Muscle layer of duodenum (tissue), 2 donors: ENCODE results near the gene SZRD1.

ENCODE experiments used
- H3K27ac ChIP-seq: one replicate; pipeline ENCODE4 v1.7.0; 2013; ENCODE audit warnings: mild to moderate bottlenecking, low read length
- H3K27me3 ChIP-seq: one replicate; pipeline ENCODE4 v1.7.0; 2013; ENCODE audit warnings: low read depth, mild to moderate bottlenecking, control low read depth, low read length
- H3K36me3 ChIP-seq, 2 donors: one replicate each; pipeline ENCODE4 v1.7.0; 2013; ENCODE audit warnings: low read length in 2 of 2, control low read depth in 1 of 2, mild to moderate bottlenecking in 1 of 2; ENCODE audit not compliant: insufficient read depth in 2 of 2, control insufficient read depth in 1 of 2
- H3K4me1 ChIP-seq, 2 donors: one replicate each; pipeline ENCODE4 v1.7.0; 2013; ENCODE audit warnings: low read length in 2 of 2, mild to moderate bottlenecking in 2 of 2, control low read depth in 1 of 2, moderate library complexity in 1 of 2; ENCODE audit not compliant: insufficient read depth in 2 of 2, control insufficient read depth in 1 of 2
- H3K4me3 ChIP-seq, 2 donors: one replicate each; pipeline ENCODE4 v1.7.0; 2013; ENCODE audit warnings: low read length in 2 of 2, low read depth in 1 of 2, mild to moderate bottlenecking in 1 of 2
- H3K9me3 ChIP-seq, 2 donors: one replicate each; pipeline ENCODE4 v1.7.0; 2013; ENCODE audit warnings: low read length in 2 of 2, control low read depth in 1 of 2, mild to moderate bottlenecking in 1 of 2; ENCODE audit not compliant: control insufficient read depth in 1 of 2
- donor health status: healthy.

The SZRD1 gene

DNA sequence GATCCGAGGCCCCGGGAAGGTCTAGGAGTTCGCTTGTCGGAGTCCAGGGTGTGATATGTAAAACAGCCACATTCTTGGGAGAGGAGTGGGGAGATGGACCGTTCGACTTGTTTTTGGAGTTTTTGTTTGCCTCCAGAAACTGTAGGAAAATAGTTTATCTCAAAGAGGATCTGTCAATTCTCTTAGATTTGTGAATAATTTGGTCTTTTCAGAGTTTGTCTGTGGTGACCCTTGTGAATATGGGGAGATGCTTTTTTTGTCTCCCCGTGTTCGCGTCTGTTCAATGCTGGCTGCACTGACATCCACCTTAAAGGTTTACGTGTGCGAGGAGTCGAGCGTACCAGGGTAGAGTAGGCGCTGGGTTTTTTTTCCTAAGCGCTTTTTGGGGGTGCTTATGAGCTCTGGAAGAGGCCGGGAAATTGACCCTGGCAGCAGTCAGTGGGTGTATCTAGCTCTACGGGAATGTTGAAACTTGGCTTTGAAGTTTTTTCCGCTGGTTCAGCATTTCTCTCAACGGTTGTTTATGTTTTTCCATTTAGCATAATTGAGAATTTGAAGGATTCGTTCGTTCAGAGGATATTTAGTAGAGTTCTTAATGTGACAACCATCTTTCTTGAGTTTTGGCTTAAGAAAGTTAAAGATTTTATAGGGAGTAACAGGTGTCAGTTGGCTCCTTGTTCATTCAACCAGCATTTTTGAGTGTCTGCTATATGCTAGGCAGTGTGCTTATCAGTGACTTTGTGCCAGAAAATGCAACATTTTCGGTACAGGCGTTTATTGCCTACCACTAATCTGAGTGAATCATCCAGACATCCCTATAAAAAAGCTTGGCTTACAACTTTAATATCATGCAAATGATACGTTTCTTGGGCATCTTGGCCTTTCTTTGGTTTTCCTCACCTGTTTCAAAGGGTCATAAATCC lies 1.2 kb downstream of the SZRD1 start:
- no peaks in the 10 kb centered on the region for H3K9me3 ChIP-seq
- H3K27me3 ChIP-seq: no peaks in the 10 kb centered on the region
- peaks cover 14 to 24% of the 10 kb centered on the region in 2 donors for H3K4me1 ChIP-seq
- H3K4me3 ChIP-seq: peak overlapping the region; percentile 77 to 85
- H3K36me3 ChIP-seq: peaks cover 0 to 7% of the 10 kb centered on the region in 2 donors
- H3K27ac ChIP-seq: peak overlapping the region; percentile 98

DNA sequence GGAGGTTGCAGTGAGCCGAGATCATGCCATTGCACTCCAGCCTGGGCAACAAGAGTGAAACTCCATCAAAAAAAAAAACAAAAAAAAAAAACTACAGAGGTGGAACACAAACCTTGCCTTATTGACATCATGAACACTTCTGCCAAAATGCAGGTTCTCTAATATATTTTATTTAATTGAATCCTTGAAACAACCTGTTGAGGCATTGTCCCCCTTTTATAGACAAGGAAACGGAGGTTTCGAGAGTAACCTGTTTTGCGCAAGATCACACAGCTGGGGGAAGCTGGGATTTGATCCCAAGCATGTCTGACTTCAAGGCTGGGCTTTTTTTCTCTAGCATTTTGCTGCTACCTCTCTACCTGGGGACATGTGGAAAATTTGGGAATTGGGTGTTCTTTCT lies 2.8 kb downstream of the SZRD1 start:
- no peaks in the 10 kb centered on the region for H3K9me3 ChIP-seq
- H3K27ac ChIP-seq: no peak overlapping the region
- H3K4me3 ChIP-seq: no peak overlapping the region
- peaks cover 0 to 7% of the 10 kb centered on the region in 2 donors for H3K36me3 ChIP-seq
- no peaks in the 10 kb centered on the region for H3K27me3 ChIP-seq
- H3K4me1 ChIP-seq: peaks cover 14 to 35% of the 10 kb centered on the region in 2 donors

DNA sequence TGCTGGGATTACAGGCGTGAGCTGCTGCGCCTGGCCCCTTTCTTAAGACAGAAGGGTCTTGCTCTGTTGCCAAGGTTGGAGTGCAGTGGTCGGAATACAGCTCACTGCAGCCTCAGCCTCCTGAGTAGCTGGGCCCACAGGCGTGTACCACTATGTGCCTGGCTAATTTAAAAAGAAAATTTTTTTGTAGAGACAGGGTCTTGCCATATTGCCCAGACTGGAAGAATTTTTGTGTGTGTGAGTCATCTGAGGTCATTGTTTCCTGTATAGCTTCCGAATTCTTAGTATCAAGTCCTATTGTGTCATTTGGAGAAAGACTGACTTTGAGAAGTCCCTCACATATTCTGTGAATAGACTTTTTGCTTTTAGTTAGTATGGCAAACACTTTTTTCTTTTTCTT lies 4.7 kb downstream of the SZRD1 start:
- Histone ChIP-seq H3K27ac (no peak overlapping the region), H3K4me1 (peaks cover 19 to 53% of the 10 kb centered on the region in 2 donors), H3K27me3 (no peaks in the 10 kb centered on the region), H3K36me3 (peaks cover 0 to 7% of the 10 kb centered on the region in 2 donors), H3K4me3 (no peak overlapping the region), H3K9me3 (no peaks in the 10 kb centered on the region)

DNA sequence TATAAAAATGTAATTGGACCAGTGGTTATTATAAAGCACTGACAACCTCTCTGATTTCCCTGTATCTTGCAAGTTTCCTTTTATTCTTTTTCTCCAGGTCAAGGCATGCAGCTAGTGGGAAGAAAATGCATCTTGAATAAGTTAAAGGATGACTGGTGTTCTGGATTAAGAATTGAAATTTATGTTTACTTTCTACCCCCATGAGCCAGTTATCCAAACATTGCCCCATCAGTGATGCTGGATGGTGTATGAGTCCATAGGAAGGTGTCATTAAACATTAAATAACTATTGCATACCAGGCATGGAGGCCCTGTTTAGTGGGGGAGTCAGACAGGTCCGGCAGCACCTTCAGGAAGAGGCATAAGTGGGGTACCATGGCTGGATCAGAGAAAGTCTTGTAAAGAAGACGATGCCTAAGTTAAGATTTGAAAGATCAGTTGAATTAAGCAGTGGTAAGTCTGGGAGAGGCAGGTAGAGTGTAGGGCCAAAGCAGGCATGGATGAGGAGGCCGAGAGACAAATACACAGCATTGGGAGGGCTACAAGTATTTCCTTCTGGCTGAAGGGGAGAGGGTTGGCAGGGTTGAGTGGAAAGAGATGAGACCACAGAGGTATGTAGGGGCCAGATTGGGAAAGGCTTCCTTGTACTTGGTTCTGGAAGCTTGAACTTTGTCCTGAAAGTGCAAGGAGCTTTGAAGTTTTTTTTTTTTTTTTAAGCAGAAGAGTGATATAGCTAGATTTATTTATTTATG lies 5.7 kb downstream of the SZRD1 start:
- no peak overlapping the region for H3K27ac ChIP-seq
- no peaks in the 10 kb centered on the region for H3K9me3 ChIP-seq
- no peak overlapping the region for H3K4me3 ChIP-seq
- peaks cover 22 to 61% of the 10 kb centered on the region in 2 donors for H3K4me1 ChIP-seq
- H3K27me3 ChIP-seq: no peaks in the 10 kb centered on the region
- peaks cover 0 to under 1% of the 10 kb centered on the region in 2 donors for H3K36me3 ChIP-seq

DNA sequence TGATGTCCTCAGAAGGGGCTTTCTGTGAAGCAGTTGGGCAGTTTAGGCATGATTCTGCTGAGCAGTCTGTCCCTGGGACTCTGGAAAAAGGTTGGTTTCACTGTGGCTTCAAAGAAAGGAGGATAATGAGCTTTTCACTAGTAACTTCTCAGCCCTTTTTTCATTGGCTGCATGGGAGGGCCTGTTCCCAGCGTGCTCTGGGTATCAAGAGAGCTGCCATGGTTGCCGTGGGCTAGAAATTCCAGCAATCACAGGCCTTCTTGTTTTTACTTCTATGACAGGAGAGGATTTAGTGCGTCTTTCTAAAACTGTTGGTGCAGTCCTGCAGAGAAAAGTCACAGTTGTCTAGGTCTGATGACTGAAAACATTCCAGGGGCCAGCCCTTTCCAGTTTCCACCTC lies 7.2 kb downstream of the SZRD1 start:
- H3K36me3 ChIP-seq: no peaks in the 10 kb centered on the region
- peaks cover 14 to 65% of the 10 kb centered on the region in 2 donors for H3K4me1 ChIP-seq
- no peaks in the 10 kb centered on the region for H3K9me3 ChIP-seq
- H3K27me3 ChIP-seq: no peaks in the 10 kb centered on the region
- no peak overlapping the region for H3K4me3 ChIP-seq
- H3K27ac ChIP-seq: no peak overlapping the region

DNA sequence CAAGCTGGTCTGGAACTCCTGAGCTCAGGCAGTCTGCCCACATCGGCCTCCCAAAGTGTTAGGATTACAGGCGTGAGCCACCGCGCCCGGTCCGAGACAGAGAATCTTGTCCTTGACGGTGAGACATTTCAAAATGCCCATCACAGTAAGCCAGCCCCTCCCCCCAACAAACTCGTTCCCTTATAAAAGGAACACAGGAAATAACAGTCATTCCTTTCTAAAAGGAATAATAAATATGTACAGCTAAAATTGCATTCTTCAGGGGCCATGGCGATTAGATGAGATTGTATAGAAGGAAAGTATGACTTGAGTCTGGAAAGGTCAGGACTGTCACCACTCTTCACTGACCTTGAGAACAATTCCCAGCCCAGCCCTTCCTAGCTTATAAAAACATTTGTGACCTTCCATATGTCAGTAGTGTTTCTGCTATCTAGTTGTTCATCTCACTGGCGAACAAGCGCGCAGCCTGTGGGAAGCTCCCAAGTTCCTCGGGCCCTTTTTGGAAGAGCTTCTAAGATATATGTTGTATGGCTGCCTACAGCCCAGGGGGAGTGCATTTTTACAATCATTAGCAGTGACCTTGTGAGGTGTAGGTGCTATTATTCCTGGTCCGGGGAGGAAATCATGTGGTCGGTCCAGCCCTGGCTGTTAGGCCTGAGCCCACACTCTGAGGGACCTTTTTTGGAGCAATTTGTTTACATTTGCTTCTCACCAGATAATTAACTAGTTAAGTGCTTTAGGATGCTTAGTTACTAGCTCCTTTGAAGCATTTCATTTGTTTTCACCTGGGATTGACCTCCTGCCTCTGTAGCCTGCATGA lies 8.7 kb downstream of the SZRD1 start:
- Histone ChIP-seq H3K4me3 (peak overlapping the region in 1 of 2 donors; percentile 13), H3K9me3 (no peaks in the 10 kb centered on the region), H3K36me3 (no peaks in the 10 kb centered on the region), H3K4me1 (peaks cover 14 to 67% of the 10 kb centered on the region in 2 donors), H3K27ac (peak overlapping the region; percentile 58), H3K27me3 (no peaks in the 10 kb centered on the region)

DNA sequence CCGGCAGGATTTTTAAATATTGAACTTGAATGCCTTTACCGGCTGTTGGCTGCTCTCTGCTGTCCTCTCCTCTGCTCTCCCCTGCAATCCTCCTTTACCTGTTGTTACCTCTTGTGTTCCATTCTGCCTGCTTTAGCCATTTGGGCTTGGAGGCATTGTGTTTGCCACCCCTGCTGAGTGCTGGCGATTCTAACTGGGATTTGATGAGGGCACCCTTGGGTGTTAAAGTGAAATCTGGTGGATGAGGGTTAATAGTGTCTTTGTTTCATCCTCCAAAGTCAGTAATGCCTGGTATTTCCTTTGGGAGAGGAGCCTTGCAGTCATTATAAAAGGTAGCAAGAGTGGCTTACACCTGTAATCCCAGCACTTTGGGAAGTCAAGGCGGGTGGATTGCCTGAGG lies 9.9 kb downstream of the SZRD1 start:
- Histone ChIP-seq H3K27me3 (no peaks in the 10 kb centered on the region), H3K27ac (no peak overlapping the region), H3K4me3 (no peak overlapping the region), H3K4me1 (peaks cover 14 to 63% of the 10 kb centered on the region in 2 donors), H3K36me3 (no peaks in the 10 kb centered on the region), H3K9me3 (no peaks in the 10 kb centered on the region)

DNA sequence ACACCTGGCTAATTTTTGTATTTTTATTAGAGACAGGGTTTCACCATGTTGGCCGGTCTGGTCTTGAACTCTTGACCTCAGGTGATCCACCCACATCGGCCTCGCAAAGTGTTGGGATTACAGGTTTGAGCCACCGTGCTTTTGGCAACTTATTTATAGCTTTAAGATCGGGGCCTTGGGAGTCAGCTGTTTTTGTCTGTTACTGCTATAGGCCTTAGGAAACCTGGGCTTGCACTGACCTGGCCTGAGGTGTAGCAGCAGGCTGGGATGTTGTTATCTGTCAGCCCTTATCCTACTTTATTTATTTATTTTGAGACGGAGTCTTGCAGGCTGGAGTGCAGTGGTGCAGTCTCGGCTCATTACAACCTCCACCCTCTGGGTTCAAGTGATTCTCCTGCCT lies 11.4 kb downstream of the SZRD1 start:
- no peaks in the 10 kb centered on the region for H3K36me3 ChIP-seq
- H3K4me3 ChIP-seq: no peak overlapping the region
- H3K27ac ChIP-seq: no peak overlapping the region
- no peaks in the 10 kb centered on the region for H3K9me3 ChIP-seq
- H3K27me3 ChIP-seq: no peaks in the 10 kb centered on the region
- H3K4me1 ChIP-seq: peaks cover 8 to 53% of the 10 kb centered on the region in 2 donors

DNA sequence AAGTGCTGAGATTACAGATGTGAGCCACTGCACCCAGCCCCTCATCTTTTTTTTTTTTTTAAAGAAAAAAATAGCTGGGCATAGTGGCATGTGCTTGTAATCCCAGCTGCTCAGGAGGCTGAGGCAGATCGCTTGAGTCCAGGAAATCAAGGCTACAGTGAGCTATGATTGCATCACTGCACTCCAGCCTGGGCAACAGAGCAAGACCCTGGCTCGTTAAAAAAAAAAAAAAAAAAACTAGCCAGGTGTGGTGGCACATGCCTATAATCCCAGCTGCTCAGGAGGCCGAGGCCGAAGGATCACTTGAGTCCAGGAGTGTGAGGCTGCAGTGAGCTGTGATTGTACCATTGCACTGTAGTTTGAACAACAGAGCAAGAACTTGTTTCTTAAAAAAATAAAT lies 13.8 kb downstream of the SZRD1 start:
- Histone ChIP-seq H3K27ac (no peak overlapping the region), H3K4me3 (no peak overlapping the region), H3K27me3 (no peaks in the 10 kb centered on the region), H3K9me3 (no peaks in the 10 kb centered on the region), H3K36me3 (no peaks in the 10 kb centered on the region), H3K4me1 (peaks cover 13 to 53% of the 10 kb centered on the region in 2 donors)

DNA sequence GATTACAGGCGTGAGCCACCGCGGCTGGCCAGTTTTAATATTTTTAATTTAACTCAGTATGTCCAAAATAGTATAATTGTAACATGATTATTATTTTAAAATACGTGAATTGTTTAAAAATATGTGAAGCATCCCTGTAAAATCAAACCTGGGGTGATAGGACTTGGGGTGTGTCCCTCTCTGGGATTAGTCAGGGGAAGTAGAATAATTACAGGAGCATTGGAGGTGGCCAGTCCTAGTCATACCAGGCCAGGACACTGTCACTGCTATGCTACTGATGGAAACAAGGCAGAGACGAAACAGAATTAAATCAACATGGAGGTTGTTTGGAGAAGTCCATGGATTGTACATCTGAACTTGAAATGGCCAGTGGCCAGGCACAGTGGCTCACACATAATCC lies 16.8 kb downstream of the SZRD1 start:
- no peaks in the 10 kb centered on the region for H3K27me3 ChIP-seq
- no peak overlapping the region for H3K27ac ChIP-seq
- H3K4me3 ChIP-seq: no peak overlapping the region
- H3K36me3 ChIP-seq: no peaks in the 10 kb centered on the region
- peaks cover 19 to 50% of the 10 kb centered on the region in 2 donors for H3K4me1 ChIP-seq
- H3K9me3 ChIP-seq: no peaks in the 10 kb centered on the region
